Activated T-cell treated with anti-CD3 and anti-CD28 coated beads for 48 hours (primary cell): ENCODE data around the gene GRAMD4.
"Not testable (repeated sequence)": the region's sequence is repeated elsewhere in the genome, so short reads cannot be mapped to it uniquely, and the experiment has no call there.

Source experiments
- DNase-seq: peaks from one replicate; pipeline ENCODE4 v3.0.0-alpha.2; 2020; ENCODE audit warnings: low read depth

Gene GRAMD4

GRCh38 chr22:46637711-46638600 is 17.8 kb downstream of the GRAMD4 start:
- no peak for DNase-seq

- no peak for DNase-seq
Observed at GRCh38 chr22:46638601-46639431, 18.6 kb downstream of the GRAMD4 start.

GRCh38 chr22:46639843-46640242 is 19.7 kb downstream of the GRAMD4 start:
- DNase-seq: no peak

GRCh38 chr22:46640293-46641055 is 20.3 kb downstream of the GRAMD4 start:
- no peak for DNase-seq

- DNase-seq: no peak
Observed at GRCh38 chr22:46641811-46642266, 21.7 kb downstream of the GRAMD4 start.

GRCh38 chr22:46642840-46643480 is 22.8 kb downstream of the GRAMD4 start:
- not testable (repeated sequence) for DNase-seq

GRCh38 chr22:46646531-46647215 is 26.5 kb downstream of the GRAMD4 start:
- no peak for DNase-seq

GRCh38 chr22:46648225-46648820 is 28.1 kb downstream of the GRAMD4 start:
- not testable (repeated sequence) for DNase-seq

GRCh38 chr22:46649141-46650077 is 29.2 kb downstream of the GRAMD4 start:
- DNase-seq: no peak

GRCh38 chr22:46650078-46650810 is 30.1 kb downstream of the GRAMD4 start:
- DNase-seq: no peak

GRCh38 chr22:46651316-46651715 is 31.1 kb downstream of the GRAMD4 start:
- no peak for DNase-seq

- DNase-seq: no peak
Observed at GRCh38 chr22:46652081-46652846, 32.1 kb downstream of the GRAMD4 start.

- no peak for DNase-seq
Observed at GRCh38 chr22:46652847-46653331, 32.7 kb downstream of the GRAMD4 start.

- peak; percentile 30 for DNase-seq
Observed at GRCh38 chr22:46653596-46653995, 33.4 kb downstream of the GRAMD4 start.

GRCh38 chr22:46654426-46654825 is 34.2 kb downstream of the GRAMD4 start:
- no peak for DNase-seq

GRCh38 chr22:46654927-46655595 is 34.9 kb downstream of the GRAMD4 start:
- DNase-seq: no peak
